NCI-H774 (cell line): ENCODE measurements around the gene ITIH2.
A peak's percentile ranks its signal among the peaks of the same experiment; 100 is the strongest.
"Not testable (repeated sequence)": the region's sequence is repeated elsewhere in the genome, so short reads cannot be mapped to it uniquely, and the experiment has no call there.

Source experiments
- DNase-seq: peaks from one replicate; lab custom pipeline; 2025; lab: John Stamatoyannopoulos, UW

Gene ITIH2

DNA sequence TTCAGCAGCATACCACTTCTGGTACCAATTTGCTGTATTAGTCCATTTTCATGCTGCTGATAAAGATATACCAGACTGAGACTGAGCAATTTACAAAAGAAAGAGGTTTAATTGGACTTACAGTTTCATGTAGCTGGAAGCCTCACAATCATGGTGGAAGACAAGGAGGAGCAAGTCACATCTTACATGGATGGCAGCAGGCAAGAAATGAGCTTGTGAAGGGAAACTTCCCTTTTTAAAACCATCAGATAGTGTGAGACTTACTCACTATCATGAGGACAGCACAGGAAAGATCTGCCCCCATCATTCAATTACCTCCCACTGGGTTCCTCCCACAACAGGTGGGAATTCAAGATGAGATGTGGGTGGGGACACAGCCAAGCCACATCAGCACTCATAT lies 9.9 kb upstream of the ITIH2 start:
- not testable (repeated sequence) for DNase-seq

DNA sequence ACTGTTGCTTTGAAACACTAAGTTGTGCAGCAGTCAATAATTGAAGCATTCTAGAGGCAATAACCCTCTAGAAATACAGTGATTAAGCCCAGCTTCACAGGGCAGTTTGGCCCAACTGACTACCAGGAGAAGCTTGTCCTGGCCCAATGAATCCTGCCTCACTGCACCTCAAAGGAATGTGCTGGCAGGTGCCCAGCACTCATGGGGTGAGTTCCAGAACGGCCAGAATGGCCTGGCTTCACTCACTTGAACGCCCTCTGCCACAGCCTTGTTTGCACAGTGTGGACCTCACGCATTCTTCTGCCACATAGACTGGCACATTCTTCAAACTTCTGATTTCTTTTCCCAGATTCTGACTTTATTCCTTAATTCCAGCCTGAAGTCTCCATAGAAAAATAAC lies 6.6 kb upstream of the ITIH2 start:
- no peak for DNase-seq

DNA sequence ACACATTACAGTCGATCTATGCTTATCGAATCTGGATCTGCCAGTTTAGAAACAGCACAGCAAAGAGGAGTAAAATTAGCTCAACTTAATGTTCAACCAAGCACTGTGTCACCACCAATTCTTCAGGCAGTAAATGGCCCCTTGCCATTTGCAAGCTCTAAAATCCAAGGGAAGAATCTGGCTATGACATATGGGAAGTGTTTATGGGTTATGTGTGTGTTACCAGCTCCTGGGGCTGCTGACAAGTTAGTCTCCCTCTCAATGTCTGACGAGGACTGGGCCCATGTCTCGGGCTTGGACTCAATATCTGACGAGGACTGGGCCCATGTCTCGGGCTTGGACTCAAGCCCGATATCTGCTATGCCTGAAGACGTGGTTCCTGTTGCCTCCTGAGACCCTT lies 5.7 kb upstream of the ITIH2 start:
- DNase-seq: no peak

DNA sequence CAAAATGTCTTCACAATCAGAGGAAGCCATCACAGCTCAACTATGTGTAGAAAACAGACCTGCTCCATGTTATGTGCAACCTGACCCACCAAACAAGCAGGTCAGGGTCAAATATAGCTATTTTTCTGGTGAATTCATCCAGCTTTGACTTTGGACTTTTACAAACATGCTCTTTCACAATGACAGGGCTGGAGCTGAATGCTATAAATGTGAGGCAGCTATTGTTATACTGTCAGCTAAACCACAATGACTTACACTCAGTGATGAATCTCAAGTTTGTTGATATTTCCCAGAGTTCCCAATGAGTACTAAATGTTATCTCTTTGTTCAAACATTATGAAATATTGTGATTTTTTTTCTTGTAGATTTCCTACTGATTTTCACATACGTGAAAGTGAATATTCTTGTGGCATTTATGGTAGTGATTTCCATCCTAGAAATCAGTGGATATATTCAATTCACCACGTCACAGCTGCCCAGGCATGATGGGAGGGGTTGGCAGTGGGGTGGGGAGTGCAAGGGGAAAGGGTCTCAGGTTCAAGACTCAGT lies 2.5 kb upstream of the ITIH2 start:
- no peak for DNase-seq

DNA sequence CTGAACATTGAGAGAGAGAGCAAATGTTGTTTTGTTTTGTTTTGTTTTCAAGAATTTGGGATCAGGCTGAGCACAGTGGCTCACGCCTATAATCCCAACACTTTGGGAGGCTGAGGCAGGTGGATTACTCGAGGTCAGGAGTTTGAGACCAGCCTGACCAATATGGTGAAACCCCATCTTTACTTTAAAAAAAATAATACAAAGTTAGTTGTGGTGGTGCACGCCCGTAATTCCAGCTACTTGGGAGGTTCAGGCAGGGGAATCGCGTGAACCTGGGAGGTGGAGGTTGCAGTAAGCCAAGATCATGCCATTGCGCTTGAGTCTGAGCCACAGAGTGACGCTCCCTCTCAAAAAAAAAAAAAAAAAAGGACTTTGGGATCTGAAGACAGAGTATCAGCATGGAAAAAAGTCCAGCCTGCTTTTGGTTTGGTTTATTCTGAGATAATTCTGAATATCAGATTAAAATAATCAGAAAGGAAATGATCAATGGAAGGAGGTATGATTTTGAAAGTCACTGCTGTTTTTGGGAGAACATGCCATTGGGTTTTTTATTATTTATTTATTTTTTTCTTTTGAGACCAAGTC lies 1.9 kb upstream of the ITIH2 start:
- DNase-seq: no peak

DNA sequence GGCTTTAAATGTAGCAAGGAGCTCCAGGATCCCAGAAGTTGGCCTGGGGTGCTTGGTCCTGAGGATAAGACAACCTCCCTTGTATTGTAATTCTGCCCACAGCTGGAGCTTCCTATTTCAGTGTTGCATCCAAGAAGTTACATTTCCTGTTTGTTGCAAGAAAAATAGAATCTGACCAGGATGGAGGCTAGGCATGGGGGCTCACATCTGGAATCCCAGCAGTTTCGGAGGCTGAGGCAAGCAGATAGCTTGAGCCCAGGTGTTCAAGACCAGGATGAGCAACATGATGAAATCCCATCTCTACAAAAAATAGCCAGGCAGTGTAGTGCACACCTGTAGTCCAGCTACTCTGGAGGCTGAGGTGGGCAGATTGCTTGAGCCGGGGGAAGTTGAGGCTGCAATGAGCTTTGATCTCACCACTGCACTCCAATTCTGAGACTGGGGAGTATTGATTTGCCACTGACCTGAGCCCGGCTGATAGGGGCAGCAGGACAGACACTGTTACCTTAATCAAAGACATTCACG lies 766 bp upstream of the ITIH2 start:
- no peak for DNase-seq

DNA sequence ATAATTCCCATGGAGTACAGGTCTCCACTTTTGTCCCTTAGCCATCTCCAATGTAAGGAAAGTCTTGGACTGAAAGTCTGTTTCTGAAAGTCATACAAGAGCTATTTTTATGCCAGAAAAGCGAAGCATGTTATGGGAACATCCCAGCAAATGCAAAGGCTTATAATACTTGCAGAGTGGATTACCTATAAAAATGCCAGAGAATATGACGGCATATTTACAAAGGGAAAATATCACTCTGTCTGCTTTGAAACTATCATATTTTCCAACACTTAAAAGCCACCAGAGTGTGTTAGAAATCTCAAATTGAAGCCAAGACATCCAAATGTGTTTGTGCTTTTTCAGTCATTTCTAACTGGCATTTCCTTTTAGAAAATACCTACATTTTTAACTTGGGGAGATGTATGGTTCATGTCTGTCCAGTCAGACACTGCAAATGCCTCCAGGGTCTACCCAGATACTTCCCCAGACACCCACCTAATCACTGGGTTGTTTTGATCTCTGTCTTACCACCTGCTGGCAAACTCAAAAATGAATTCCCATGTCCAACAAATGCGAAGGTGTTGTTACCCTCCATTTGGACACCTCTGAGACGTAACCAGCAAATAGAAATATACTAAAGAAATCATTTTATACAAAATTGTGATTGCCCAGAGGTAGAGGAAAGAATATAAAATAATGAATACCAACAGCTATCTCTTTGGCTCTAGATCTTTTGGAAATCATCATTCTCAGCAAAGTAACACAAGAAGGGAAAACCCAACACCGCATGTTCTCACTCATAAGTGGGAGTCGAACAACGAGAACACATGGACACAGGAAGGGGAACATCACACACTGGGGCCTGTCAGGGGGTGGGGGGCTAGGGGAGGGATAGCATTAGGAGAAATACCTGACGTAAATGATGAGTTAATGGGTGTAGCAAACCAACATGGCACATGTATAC lies 1.2 kb downstream of the ITIH2 start:
- no peak for DNase-seq

DNA sequence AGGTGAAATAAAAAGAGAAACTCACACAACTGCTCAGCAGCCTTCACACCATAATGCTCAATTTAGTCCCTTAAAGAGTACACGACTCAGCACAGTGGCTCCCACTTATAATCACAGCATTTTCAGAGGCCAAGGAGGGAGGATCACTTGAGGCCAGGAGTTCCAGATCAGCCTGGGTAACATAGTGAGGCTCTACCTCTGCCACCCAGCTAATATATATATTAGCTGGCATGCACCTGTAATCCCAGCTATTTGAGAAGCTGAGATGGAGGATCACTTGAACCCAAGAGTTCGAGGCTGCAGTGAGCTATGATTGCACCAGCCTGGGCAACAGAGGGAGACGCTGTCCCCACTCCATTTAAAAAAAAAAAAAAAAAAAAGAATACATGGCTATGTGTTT lies 2.2 kb downstream of the ITIH2 start:
- DNase-seq: no peak

DNA sequence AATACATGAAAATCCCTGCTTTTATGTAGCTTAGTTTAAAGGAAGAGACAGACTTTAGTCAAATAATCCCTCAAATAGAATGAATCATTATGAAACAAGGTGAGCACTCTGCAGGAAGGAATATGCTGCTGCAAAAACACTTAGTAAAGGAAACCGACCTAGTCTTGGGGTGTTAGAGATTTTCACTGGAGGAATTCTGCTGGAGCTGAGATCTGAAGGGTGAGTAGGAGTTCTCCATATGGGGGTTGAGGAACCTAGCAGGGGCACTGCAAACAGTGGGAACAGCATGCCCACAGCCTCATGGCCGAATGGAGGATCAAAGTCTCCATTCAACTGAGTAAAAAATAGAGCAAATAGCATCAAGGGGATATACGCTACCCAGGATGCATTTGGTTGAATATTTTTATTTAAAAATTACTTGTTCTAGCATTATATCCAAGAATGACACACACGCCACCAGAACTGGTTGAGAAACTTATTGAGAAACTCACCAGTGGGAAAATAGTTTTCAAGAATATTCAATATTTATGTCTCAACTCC lies 3.5 kb downstream of the ITIH2 start:
- DNase-seq: no peak

DNA sequence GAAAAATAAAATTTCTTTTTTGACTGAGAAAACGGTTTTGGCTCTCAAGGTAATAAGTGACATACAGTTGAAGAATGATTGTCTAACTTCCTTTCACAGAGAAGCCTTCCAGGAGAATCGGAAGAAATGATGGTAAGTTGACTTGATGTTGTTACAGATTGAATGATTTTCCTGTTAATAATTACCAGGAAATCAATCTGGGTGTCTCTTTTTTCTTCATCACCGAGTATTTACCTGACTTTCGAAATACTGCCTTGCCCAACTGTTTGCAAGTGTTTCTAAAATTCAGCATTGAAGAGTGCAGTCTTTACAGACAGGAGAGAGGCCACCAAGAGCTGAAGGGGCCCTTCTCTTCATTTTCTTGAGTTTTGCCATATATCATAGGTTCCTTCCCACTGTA lies 4.0 kb downstream of the ITIH2 start:
- no peak for DNase-seq

DNA sequence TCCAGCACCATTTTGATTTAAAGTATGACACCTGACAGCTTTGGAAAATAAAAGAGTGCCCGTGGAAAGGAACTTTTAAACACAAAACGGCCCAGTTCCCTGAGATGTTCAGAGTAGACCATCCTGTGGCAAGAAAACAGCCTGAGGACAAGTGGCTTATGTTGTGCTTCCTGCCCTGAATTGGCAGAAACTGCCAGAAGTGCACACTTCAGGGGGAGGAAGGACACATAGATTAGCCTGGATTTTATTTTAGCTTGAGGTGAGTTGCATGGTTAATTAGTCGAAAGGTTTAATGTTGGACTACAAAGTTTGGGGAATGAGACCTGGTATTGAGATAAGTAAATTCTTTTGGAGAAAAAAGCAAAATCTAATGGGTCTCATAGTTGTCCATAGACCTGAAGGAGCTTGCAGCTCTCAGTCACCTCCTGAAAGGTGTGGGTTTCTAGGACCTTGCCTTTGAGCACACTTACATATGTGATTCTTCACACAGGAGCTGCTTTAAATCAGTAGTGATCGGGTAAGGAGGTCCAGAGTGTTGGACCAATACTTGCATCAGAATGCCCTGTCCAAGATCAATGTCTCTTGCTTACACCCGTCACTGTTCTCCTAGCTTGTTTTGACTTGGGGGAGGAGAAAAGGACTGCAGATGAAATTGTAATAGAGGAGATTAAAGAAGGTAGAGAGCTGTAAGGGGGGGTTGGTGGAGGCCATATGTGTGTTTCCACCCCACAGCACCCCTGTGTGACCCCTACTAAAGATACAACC lies 4.9 kb downstream of the ITIH2 start:
- no peak for DNase-seq

DNA sequence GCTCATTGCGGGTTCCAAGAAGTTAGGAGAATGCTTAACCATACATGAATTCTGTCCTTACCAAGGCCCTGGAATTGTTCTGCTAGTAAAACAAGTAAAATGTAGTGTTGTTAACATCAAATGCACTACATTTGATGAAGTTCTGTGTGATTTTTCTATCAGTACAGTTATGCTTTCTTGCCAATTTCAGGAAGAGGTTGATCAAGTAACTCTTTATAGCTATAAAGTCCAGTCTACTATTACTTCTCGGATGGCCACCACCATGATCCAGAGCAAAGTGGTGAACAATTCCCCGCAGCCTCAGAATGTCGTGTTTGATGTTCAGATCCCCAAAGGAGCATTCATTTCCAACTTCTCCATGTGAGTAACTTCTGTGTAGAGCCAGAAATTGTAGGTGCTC lies 5.7 kb downstream of the ITIH2 start:
- no peak for DNase-seq

DNA sequence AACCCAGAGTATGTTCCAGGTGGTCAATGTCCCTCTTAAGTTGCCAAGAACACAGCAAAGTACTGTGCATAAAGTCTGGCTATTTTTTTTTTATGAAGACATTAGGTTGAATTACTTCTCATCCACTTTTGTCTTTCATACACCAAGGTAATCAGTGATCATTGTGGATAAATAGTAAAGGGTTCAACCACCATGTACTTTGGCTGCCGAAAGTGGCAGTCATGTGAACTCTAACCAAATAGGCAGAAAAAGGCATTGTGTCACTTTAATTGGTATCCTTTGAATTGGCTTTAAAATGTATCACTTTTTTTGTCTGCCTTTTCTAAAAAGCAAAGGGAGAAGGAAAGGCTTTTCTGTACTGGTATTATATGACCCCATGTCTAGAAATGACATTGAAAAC lies 7.3 kb downstream of the ITIH2 start:
- no peak for DNase-seq

DNA sequence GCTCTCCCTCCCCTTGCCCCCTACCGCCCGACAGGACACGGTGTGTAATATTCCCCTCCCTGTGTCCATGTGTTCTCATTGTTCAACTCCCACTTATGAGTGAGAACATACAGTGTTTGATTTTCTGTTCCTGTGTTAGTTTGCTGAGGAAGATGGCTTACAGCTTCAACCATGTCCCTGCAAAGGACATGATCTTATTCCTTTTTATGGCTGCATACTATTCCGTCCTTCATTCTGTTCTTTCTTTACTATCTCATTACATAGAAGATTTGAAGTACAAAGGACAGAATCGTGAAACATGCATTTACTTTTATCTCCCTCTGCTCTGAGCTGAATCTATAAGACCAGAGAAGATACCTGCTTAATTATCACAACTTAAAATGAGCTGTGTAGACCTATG lies 8.0 kb downstream of the ITIH2 start:
- DNase-seq: not testable (repeated sequence)

DNA sequence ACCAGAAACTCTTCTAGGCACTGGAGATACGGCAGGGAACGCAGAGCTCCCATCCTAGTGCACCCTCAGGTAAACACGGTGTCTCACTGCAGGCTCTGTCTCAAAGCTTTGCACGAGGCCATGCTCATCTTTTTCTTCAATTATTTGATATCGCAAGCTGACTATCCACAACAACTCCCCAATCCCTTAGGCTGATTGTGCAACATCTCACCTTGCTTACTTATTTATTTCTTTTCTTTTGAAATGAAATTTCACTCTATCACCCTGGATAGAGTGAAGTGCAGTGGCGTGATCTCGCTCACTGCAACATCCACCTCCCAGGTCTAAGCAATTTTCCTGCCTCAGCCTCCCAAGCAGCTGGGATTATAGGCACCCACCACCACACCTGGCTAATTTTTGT lies 12.4 kb downstream of the ITIH2 start:
- DNase-seq: no peak

DNA sequence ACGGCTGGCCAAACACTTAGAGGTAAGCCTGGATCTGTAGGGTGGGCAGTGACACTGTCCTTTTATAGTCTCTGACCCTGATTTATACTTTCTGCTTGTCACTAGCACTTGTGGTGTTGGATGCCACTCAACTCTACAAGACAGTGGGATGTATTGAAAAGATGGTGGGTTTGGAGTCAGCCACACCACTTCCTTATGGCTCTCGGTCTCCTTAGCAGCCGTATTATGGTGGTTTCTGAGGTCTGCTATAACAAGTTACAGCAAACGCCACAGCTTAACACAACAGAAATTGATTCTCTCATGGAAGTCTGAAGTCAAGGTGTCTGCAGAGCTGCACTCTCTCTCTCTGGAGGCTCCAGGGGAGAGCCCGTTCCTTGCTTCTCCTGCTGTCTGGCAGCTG lies 14.7 kb downstream of the ITIH2 start:
- no peak for DNase-seq

DNA sequence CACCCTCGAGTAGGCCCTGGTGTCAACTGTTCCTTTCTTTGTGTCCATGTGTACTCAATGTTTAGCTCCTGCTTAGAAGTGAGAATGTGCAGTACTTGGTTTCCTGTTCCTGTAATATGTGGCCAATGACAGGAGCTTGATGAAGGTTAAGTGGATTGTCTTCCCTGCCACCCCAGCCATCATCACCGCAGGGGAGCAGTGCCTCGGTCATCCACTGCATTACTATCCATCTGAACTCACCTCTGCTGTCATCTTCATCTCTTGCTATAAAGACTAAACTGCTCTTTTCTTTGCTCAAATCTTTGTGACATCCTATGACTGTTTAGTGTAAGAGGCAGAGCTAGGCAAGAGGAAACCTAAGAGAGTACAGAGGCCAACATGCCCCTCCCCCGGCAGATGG lies 15.6 kb downstream of the ITIH2 start:
- DNase-seq: no peak

DNA sequence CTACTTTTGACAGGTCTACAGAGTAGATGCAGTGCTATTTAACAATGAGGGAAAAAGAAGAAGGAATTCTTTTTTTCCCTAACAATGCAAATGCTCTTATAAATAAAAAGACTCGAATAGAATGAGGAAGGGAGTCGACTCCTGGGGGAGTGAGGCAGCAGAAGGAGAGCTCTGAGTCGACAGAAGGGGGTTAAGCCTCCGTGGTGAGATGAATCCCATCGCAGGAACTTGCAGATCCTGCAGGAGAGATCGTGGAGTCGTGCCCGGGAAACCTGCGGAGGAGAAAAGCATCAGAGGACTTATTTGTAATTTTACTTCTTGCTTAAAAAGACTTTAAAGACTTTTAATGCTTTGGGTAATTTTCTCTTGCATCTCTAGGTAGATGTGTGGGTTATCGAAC lies 17.4 kb downstream of the ITIH2 start:
- DNase-seq: no peak

DNA sequence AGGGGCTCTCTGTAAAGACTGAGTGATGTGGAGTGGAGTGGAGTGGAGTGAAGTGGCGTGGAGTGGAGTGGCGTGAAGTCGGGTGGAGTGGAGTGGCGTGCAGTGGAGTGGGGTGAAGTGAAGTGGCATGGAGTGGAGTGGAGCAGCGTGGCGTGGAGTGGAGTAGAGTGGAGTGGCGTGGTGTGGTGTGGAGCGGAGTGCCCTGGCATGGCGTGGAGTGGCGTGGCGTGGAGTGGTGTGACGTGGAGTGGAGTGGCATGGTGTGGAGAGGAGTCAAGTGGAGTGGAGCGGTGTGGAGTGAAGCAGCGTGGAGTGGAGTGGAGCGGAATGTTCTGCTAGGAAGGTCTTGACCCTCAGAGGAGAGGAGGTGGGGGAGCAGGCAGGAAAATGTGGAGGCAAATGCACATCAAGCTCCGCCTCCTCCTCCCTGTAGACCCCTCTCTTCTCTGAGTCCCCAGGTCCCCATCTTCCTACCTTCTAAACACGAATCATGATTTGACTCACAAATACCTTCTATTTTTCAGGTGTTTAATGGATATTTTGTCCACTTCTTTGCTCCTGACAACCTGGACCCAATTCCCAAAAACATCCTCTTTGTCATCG lies 19.9 kb downstream of the ITIH2 start:
- no peak for DNase-seq

DNA sequence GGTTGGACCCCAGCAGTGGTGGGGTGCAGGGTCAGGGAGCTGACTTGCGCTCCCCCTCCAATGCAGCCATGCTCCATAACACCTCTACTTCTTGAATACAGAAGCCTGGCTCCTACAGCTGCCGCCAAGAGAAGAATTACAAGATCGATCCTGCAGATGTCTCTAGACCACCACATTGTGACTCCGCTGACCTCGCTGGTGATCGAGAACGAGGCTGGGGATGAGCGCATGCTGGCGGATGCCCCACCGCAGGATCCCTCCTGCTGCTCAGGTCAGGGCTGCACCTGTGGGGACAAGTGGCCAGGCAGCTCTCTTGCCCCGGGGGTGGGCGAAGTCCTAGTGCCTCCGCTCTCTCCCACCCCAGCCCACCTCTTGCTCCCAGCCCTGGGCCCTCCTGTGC lies 31.7 kb downstream of the ITIH2 start:
- no peak for DNase-seq

DNA sequence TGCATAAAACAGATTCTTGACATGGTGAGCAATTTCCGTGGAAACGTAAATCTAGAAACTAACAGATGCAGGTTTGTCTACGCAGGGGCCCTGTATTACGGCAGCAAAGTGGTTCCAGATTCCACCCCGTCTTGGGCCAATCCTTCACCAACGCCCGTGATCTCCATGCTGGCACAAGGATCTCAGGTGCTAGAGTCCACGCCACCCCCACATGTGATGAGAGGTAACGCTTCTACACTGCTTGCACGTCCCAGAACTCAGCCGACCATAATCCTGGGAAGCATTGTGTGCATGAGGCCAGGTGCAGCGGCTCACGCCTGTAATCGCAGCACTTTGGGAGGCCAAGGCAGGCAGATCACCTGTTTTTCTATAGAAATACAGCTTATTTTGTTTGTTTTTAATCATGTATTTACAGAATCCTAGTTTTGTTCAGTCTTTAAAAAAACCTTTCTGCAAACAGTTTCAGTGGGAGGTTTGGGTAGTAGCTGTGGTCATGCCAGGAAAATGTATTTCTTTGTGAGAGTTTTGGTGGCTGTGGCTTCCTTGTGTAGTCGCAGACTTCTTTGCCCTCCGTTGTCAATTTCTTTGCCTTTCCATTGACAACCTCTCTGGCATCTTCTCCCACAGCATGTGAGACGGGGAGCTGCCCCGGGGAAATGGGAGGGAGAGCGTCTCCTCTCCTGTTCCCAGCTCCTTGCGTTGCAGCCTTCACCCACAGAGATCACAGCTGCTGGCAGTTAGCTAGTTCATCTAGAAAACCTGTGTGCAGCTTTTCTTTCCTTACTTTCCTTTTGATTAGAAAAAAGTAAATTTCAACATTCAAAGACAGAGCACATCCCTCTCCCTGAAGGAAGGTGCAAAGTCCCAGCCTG lies 35.7 kb downstream of the ITIH2 start:
- DNase-seq: peak; percentile 58
